ENCODE measurements around the gene ADAMTS9. TPM values are rescaled to one million over a fixed set of nuclear protein-coding genes. Genes with fewer than 3 reads are reported as not detected.

ADAMTS9 gene
- total and polyA plus RNA-seq, 9 of the 15 experiments (the other 6 are each of a cell fraction or from before 2014, with no cell fraction given): 0.05 to 0.32 (median 0.13) TPM; not detected in 2

DNA sequence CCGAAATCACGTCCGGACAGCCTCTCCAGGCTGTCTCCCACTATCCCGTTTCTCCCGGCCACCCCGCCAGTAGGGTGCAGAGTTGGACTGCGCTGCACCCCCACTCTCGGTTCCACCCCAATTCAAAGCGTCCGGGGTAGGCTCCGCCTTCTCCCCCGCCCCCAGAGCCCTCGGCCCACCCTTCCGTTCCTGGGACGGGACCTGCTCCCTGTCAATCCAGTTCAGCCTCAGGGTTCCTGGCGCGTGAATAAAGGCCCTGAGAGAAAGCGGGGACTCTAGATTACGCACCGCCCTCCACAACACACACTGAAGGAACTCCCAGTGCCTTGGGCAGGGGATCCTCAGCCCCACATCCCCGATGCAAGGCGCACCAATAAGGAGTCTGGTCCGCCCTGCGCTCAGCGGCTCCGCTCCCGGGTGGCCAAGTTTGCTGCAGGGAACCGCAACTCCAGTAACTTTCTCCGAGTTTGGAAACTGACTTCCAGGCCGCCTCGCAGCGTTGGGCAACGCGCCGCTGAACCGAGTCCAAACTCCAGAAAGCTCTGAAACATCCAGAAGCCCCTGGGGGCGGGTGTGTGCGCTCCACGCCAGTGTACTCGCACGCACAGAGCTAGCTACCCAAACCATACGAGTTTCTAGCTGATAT, 1.9 kb downstream of the ADAMTS9 start (continued):
- TF ChIP-seq ZNF175 (CRISPR knock-in tag; IDR thresholded peaks at IDR 0.05; ENCODE audit: low read depth): no peak
- TF ChIP-seq RUNX1 (IDR thresholded peaks at IDR 0.05; ENCODE audit: low read depth): no peak
- TF ChIP-seq, protein P1, sequence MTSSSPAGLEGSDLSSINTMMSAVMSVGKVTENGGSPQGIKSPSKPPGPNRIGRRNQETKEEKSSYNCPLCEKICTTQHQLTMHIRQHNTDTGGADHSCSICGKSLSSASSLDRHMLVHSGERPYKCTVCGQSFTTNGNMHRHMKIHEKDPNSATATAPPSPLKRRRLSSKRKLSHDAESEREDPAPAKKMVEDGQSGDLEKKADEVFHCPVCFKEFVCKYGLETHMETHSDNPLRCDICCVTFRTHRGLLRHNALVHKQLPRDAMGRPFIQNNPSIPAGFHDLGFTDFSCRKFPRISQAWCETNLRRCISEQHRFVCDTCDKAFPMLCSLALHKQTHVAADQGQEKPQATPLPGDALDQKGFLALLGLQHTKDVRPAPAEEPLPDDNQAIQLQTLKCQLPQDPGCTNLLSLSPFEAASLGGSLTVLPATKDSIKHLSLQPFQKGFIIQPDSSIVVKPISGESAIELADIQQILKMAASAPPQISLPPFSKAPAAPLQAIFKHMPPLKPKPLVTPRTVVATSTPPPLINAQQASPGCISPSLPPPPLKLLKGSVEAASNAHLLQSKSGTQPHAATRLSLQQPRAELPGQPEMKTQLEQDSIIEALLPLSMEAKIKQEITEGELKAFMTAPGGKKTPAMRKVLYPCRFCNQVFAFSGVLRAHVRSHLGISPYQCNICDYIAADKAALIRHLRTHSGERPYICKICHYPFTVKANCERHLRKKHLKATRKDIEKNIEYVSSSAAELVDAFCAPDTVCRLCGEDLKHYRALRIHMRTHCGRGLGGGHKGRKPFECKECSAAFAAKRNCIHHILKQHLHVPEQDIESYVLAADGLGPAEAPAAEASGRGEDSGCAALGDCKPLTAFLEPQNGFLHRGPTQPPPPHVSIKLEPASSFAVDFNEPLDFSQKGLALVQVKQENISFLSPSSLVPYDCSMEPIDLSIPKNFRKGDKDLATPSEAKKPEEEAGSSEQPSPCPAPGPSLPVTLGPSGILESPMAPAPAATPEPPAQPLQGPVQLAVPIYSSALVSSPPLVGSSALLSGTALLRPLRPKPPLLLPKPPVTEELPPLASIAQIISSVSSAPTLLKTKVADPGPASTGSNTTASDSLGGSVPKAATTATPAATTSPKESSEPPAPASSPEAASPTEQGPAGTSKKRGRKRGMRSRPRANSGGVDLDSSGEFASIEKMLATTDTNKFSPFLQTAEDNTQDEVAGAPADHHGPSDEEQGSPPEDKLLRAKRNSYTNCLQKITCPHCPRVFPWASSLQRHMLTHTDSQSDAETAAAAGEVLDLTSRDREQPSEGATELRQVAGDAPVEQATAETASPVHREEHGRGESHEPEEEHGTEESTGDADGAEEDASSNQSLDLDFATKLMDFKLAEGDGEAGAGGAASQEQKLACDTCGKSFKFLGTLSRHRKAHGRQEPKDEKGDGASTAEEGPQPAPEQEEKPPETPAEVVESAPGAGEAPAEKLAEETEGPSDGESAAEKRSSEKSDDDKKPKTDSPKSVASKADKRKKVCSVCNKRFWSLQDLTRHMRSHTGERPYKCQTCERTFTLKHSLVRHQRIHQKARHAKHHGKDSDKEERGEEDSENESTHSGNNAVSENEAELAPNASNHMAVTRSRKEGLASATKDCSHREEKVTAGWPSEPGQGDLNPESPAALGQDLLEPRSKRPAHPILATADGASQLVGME (CRISPR knock-in tag; IDR thresholded peaks at IDR 0.05): no peak
- TF ChIP-seq RBM17 (IDR thresholded peaks at IDR 0.05; ENCODE audit: borderline replicate concordance, low read depth, low read length): no peak
- no peak for TF ChIP-seq ZKSCAN8 (CRISPR knock-in tag; IDR thresholded peaks at IDR 0.05)
- TF ChIP-seq HSF4 (CRISPR knock-in tag; IDR thresholded peaks at IDR 0.05; ENCODE audit: borderline replicate concordance): no peak
- TF ChIP-seq L3MBTL2 (IDR thresholded peaks at IDR 0.05): no peak
- no peak for TF ChIP-seq SUPT5H (IDR thresholded peaks at IDR 0.05)
- TF ChIP-seq, protein P2, sequence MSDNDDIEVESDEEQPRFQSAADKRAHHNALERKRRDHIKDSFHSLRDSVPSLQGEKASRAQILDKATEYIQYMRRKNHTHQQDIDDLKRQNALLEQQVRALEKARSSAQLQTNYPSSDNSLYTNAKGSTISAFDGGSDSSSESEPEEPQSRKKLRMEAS (CRISPR knock-in tag; IDR thresholded peaks at IDR 0.05): no peak
- TF ChIP-seq ZNF707 (CRISPR knock-in tag; conservative IDR thresholded peaks at IDR 0.05): no peak
- no peak for TF ChIP-seq HEY1 (CRISPR knock-in tag; IDR thresholded peaks at IDR 0.05; ENCODE audit: borderline replicate concordance)
- TF ChIP-seq CBX3 (IDR thresholded peaks at IDR 0.05; ENCODE audit: borderline replicate concordance in 1 of 2, low read length in 2 of 2): no peak
- TF ChIP-seq, protein P3, sequence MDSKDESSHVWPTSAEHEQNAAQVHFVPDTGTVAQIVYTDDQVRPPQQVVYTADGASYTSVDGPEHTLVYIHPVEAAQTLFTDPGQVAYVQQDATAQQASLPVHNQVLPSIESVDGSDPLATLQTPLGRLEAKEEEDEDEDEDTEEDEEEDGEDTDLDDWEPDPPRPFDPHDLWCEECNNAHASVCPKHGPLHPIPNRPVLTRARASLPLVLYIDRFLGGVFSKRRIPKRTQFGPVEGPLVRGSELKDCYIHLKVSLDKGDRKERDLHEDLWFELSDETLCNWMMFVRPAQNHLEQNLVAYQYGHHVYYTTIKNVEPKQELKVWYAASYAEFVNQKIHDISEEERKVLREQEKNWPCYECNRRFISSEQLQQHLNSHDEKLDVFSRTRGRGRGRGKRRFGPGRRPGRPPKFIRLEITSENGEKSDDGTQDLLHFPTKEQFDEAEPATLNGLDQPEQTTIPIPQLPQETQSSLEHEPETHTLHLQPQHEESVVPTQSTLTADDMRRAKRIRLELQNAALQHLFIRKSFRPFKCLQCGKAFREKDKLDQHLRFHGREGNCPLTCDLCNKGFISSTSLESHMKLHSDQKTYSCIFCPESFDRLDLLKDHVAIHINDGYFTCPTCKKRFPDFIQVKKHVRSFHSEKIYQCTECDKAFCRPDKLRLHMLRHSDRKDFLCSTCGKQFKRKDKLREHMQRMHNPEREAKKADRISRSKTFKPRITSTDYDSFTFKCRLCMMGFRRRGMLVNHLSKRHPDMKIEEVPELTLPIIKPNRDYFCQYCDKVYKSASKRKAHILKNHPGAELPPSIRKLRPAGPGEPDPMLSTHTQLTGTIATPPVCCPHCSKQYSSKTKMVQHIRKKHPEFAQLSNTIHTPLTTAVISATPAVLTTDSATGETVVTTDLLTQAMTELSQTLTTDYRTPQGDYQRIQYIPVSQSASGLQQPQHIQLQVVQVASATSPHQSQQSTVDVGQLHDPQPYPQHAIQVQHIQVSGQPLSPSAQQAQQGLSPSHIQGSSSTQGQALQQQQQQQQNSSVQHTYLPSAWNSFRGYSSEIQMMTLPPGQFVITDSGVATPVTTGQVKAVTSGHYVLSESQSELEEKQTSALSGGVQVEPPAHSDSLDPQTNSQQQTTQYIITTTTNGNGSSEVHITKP (IDR thresholded peaks at IDR 0.05; ENCODE audit: partially characterized antibody): no peak
- TF ChIP-seq, protein P4, sequence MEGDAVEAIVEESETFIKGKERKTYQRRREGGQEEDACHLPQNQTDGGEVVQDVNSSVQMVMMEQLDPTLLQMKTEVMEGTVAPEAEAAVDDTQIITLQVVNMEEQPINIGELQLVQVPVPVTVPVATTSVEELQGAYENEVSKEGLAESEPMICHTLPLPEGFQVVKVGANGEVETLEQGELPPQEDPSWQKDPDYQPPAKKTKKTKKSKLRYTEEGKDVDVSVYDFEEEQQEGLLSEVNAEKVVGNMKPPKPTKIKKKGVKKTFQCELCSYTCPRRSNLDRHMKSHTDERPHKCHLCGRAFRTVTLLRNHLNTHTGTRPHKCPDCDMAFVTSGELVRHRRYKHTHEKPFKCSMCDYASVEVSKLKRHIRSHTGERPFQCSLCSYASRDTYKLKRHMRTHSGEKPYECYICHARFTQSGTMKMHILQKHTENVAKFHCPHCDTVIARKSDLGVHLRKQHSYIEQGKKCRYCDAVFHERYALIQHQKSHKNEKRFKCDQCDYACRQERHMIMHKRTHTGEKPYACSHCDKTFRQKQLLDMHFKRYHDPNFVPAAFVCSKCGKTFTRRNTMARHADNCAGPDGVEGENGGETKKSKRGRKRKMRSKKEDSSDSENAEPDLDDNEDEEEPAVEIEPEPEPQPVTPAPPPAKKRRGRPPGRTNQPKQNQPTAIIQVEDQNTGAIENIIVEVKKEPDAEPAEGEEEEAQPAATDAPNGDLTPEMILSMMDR (IDR thresholded peaks at IDR 0.05 in 2 of 3, conservative IDR thresholded peaks at IDR 0.05 in 1 of 3; ENCODE audit: insufficient read depth in 2 of 3, low read depth in 1 of 3, low read length in 3 of 3): peak in 2 of 3 experiments; percentile 11 to 24; a peak in 1 of 6 replicates
- no peak for TF ChIP-seq ZNF146 (CRISPR knock-in tag; IDR thresholded peaks at IDR 0.05; ENCODE audit: unreplicated experiment)
- no peak for TF ChIP-seq ZFP36 (IDR thresholded peaks at IDR 0.05; ENCODE audit: low read depth, low read length, partially characterized antibody)

Measured in K562 (cell line).